Panc1 (cell line): ENCODE data around the gene NEK1. TPM values are rescaled to one million over a fixed set of nuclear protein-coding genes. Genes with fewer than 3 reads are reported as not detected.

Source experiments
- ATAC-seq: fragments of 200-7000 bp; cut with Tn5 transposase; 2 replicates; pipeline ENCODE4 v1.9.1; 2020; ENCODE audit warnings: mild to moderate bottlenecking, moderate library complexity
- BruUV-seq: library from RNA; stranded (reverse); fragments of 400-500 nt; replicated peaks from 2 replicates; lab custom pipeline; 2021; lab: Mats Ljungman, UMichigan
- CTCF ChIA-PET: fragments of 300-600 bp; sonication (Branson Sonifier 250); formaldehyde crosslinking; loops from one replicate; lab custom pipeline; 2022; ENCODE audit warnings: antibody characterized with exemption; lab: Charles Lee
- POLR2A ChIA-PET: fragments of 300-600 bp; sonication (Branson Sonifier 250); formaldehyde crosslinking; loops from one replicate; lab custom pipeline; 2022; ENCODE audit warnings: antibody characterized with exemption; lab: Charles Lee
- DNase-seq: peaks from one replicate; pipeline ENCODE4 v3.0.0-alpha.2; 2010; ENCODE audit warnings: low read depth, low spot score
- H3K27ac ChIP-seq: 2 replicates; pipeline ENCODE4 v1.5.1; 2011; ENCODE audit warnings: mild to moderate bottlenecking, low read length, inconsistent platforms
- H3K27me3 ChIP-seq: fragments of 200-500 bp; sonication (Bioruptor generic); 2 replicates; pipeline ENCODE4 v1.6.0; 2014; ENCODE audit warnings: low read length, inconsistent platforms; ENCODE audit not compliant: control insufficient read depth, insufficient read depth
- H3K36me3 ChIP-seq: fragments of 200-500 bp; sonication (Bioruptor generic); 2 replicates; pipeline ENCODE4 v1.5.1; 2014; ENCODE audit warnings: inconsistent platforms, mild to moderate bottlenecking, low read length, moderate library complexity; ENCODE audit not compliant: control insufficient read depth, insufficient read depth
- H3K4me1 ChIP-seq: 2 replicates; pipeline ENCODE4 v1.5.1; 2011; ENCODE audit warnings: inconsistent platforms, mild to moderate bottlenecking, low read length, moderate library complexity; ENCODE audit not compliant: control insufficient read depth, insufficient read depth
- H3K4me3 ChIP-seq, 2 experiments: 2 replicates each; pipeline ENCODE4 v1.5.1; 2011 to 2012; ENCODE audit warnings: low read depth in 2 of 2, low read length in 2 of 2, mild to moderate bottlenecking in 2 of 2, inconsistent platforms in 1 of 2, moderate library complexity in 1 of 2
- H3K9me3 ChIP-seq: fragments of 200-500 bp; sonication (Bioruptor generic); 2 replicates; pipeline ENCODE4 v1.5.1; 2014; ENCODE audit warnings: low read depth, mild to moderate bottlenecking, inconsistent platforms, low read length, moderate library complexity; ENCODE audit not compliant: control insufficient read depth, insufficient read depth
- CTCF ChIP-seq: fragments of 450-650 bp; IDR thresholded peaks from 2 replicates; pipeline ENCODE4 v1.5.1; 2017; ENCODE audit warnings: mild to moderate bottlenecking
- POLR2AphosphoS5 ChIP-seq: IDR thresholded peaks from 2 replicates; pipeline ENCODE4 v1.6.1; 2012; ENCODE audit warnings: mild to moderate bottlenecking, low read depth, low read length, moderate library complexity
- REST ChIP-seq, 2 experiments: IDR thresholded peaks; 2 replicates each; pipeline ENCODE4 v1.6.1; 2011 to 2012; ENCODE audit warnings: low read depth in 2 of 2, control low read depth in 1 of 2, low read length in 1 of 2, mild to moderate bottlenecking in 1 of 2, moderate library complexity in 1 of 2; ENCODE audit not compliant: insufficient read depth in 1 of 2
- SIN3A ChIP-seq: IDR thresholded peaks from 2 replicates; pipeline ENCODE4 v1.6.1; 2012; ENCODE audit warnings: low read depth, mild to moderate bottlenecking, low read length, moderate library complexity, borderline replicate concordance; ENCODE audit not compliant: insufficient read depth
- TCF7L2 ChIP-seq: IDR thresholded peaks from 2 replicates; pipeline ENCODE4 v1.6.1; 2011; ENCODE audit warnings: mild to moderate bottlenecking, low read depth, low read length, inconsistent platforms
- in situ Hi-C: cut with HindIII; loops from 2 replicates; pipeline ENCODE4 v1.10.0; 2016; ENCODE audit warnings: low sequenced_read_pairs, low pct_unique_long_range_greater_than_20kb
- intact Hi-C: fragments of 100-400 bp; cut with micrococcal nuclease; formaldehyde crosslinking; loops from one replicate; pipeline ENCODE4 v1.10.0; 2022; ENCODE audit not compliant: unreplicated experiment
- total RNA-seq: library from RNA; stranded (reverse); gene quantifications from one replicate; pipeline ENCODE4 v1.2.1, GENCODE V29; 2021; ENCODE audit not compliant: unreplicated experiment

NEK1 gene
- total RNA-seq, 1 experiment from 2014 or later: 9.2 TPM

- no peak for DNase-seq
- intact Hi-C loops: no loop called here
- no peak for ATAC-seq
- POLR2A ChIA-PET: no interaction called here
- in situ Hi-C loops: no loop called here
- TF ChIP-seq SIN3A (no peak), REST (IDR thresholded peaks at IDR 0.05; ENCODE audit: insufficient read depth in 1 of 2, low read depth in 2 of 2, low read length in 1 of 2) (no peak), POLR2AphosphoS5 (no peak), TCF7L2 (no peak), CTCF (no peak)
- no peaks in the 10 kb centered on the region for H3K36me3 ChIP-seq
- H3K27ac ChIP-seq: no peak overlapping the region
- BruUV-seq: no TSS peak
- H3K4me3 ChIP-seq: no peak overlapping the region
- H3K4me1 ChIP-seq: no peaks in the 10 kb centered on the region
- H3K27me3 ChIP-seq: no peaks in the 10 kb centered on the region
- no peaks in the 10 kb centered on the region for H3K9me3 ChIP-seq
- CTCF ChIA-PET: no interaction called here
Observed at GRCh38 chr4:169418846-169419245, 193.5 kb downstream of the NEK1 start.

GRCh38 chr4:169417629-169418282 is 194.6 kb downstream of the NEK1 start:
- no peaks in the 10 kb centered on the region for H3K36me3 ChIP-seq
- TF ChIP-seq TCF7L2 (no peak), CTCF (no peak), REST (IDR thresholded peaks at IDR 0.05; ENCODE audit: insufficient read depth in 1 of 2, low read depth in 2 of 2, low read length in 1 of 2) (no peak), SIN3A (no peak), POLR2AphosphoS5 (no peak)
- ChIA-PET CTCF (no interaction called here), POLR2A (no interaction called here)
- H3K27ac ChIP-seq: no peak overlapping the region
- in situ Hi-C loops: no loop called here
- H3K27me3 ChIP-seq: no peaks in the 10 kb centered on the region
- DNase-seq: no peak
- no peak overlapping the region for H3K4me3 ChIP-seq
- BruUV-seq: no TSS peak
- no peaks in the 10 kb centered on the region for H3K9me3 ChIP-seq
- H3K4me1 ChIP-seq: no peaks in the 10 kb centered on the region
- intact Hi-C loops: no loop called here
- ATAC-seq: no peak
